GM13977 (cell line): ENCODE measurements around the gene USB1.

ENCODE experiments used
- DNase-seq: peaks from one replicate; pipeline ENCODE4 v3.0.0; 2012; ENCODE audit warnings: low spot score
- CTCF ChIP-seq: IDR thresholded peaks from 2 replicates; pipeline ENCODE4 v1.5.1; 2012; ENCODE audit warnings: mild to moderate bottlenecking, control low read depth; ENCODE audit not compliant: insufficient read depth; ENCODE audit errors: extremely low read depth, missing control alignments
- in situ Hi-C: fragments of 300-500 bp; cut with MboI; formaldehyde crosslinking; loops from one replicate; pipeline ENCODE4 v1.12.0; 2022; ENCODE audit warnings: low sequenced_read_pairs, low pct_unique_long_range_greater_than_20kb, mixed read lengths, inconsistent platforms; ENCODE audit not compliant: unreplicated experiment

The USB1 gene

GRCh38 chr16:58036943-58037342, 35.7 kb downstream of the USB1 start:
- in situ Hi-C loops, result no loop called here
- no peak for TF ChIP-seq CTCF
- DNase-seq, result no peak

- DNase-seq, result no peak
- no peak for TF ChIP-seq CTCF
- in situ Hi-C loops, result no loop called here
Measured at GRCh38 chr16:58037365-58038057, 36.3 kb downstream of the USB1 start.

- peak; percentile 26 for DNase-seq
- no peak for TF ChIP-seq CTCF
- in situ Hi-C loops, result no loop called here
Measured at GRCh38 chr16:58038219-58038641, 37.0 kb downstream of the USB1 start.

- in situ Hi-C loops, result no loop called here
- peak; percentile 15 for DNase-seq
- no peak for TF ChIP-seq CTCF
Measured at GRCh38 chr16:58039829-58040495, 38.8 kb downstream of the USB1 start.

- DNase-seq, result no peak
- TF ChIP-seq CTCF, result no peak
- in situ Hi-C loops, result no loop called here
Measured at GRCh38 chr16:58040496-58040846, 39.3 kb downstream of the USB1 start.

- DNase-seq, result peak; percentile 22
- in situ Hi-C loops, result no loop called here
- no peak for TF ChIP-seq CTCF
Measured at GRCh38 chr16:58040945-58041627, 39.9 kb downstream of the USB1 start.
